CD14-positive monocyte (primary cell): ENCODE data around the gene NMT1. TPM values are rescaled to one million over a fixed set of nuclear protein-coding genes. Genes with fewer than 3 reads are reported as not detected.

Experiments used
- DNase-seq, 3 donors: peaks; one replicate each; pipeline ENCODE4 v3.0.0-alpha.2; 2011 to 2022
- H2AFZ ChIP-seq: 2 replicates; pipeline ENCODE4 v1.6.0; 2012; ENCODE audit warnings: mild to moderate bottlenecking, low read depth, low read length, inconsistent platforms; ENCODE audit not compliant: insufficient read depth, poor library complexity, severe bottlenecking
- H3K27ac ChIP-seq, 2 donors: 1 replicate in 1 of 2; 2 replicates in 1 of 2; pipeline ENCODE4 v1.5.1; 2012 to 2013; ENCODE audit warnings: low read length in 2 of 2, control low read depth in 1 of 2, inconsistent platforms in 1 of 2, low read depth in 1 of 2, mild to moderate bottlenecking in 1 of 2
- H3K27me3 ChIP-seq, 2 donors: one replicate each; pipeline versions ENCODE4 v1.6.0 to v1.6.1; 2011 to 2013; ENCODE audit warnings: low read length in 2 of 2; ENCODE audit not compliant: control insufficient read depth in 2 of 2, insufficient read depth in 2 of 2
- H3K36me3 ChIP-seq, 2 donors: replicated peaks in 1 of 2; 1 replicate in 1 of 2; 2 replicates in 1 of 2; pipeline versions ENCODE4 v1.5.1 to v1.6.1; 2012 to 2013; ENCODE audit warnings: low read length in 2 of 2, control low read depth in 1 of 2, inconsistent platforms in 1 of 2, mild to moderate bottlenecking in 1 of 2; ENCODE audit not compliant: insufficient read depth in 2 of 2, control insufficient read depth in 1 of 2
- H3K4me1 ChIP-seq, 2 donors: 1 replicate in 1 of 2; 2 replicates in 1 of 2; pipeline versions ENCODE4 v1.5.1 to v1.6.1; 2012 to 2013; ENCODE audit warnings: low read length in 2 of 2, control low read depth in 1 of 2, inconsistent platforms in 1 of 2, mild to moderate bottlenecking in 1 of 2, moderate library complexity in 1 of 2; ENCODE audit not compliant: insufficient read depth in 2 of 2, control insufficient read depth in 1 of 2
- H3K4me2 ChIP-seq: replicated peaks from 2 replicates; pipeline ENCODE3; 2012; ENCODE audit warnings: low read length, moderate library complexity, mild to moderate bottlenecking; ENCODE audit not compliant: poor library complexity, severe bottlenecking; ENCODE audit errors: extremely low read depth
- H3K4me3 ChIP-seq, 3 experiments: fragments of 200-600 bp in 1 of 3; sonication (generic) in 1 of 3; replicated peaks in 1 of 3; 1 replicate in 2 of 3; 2 replicates in 1 of 3; pipeline ENCODE4 v1.5.1; 2011 to 2013; ENCODE audit warnings: low read length in 3 of 3, mild to moderate bottlenecking in 3 of 3, control low read depth in 2 of 3, low read depth in 2 of 3, inconsistent platforms in 1 of 3, moderate library complexity in 1 of 3
- H3K79me2 ChIP-seq: 2 replicates; pipeline ENCODE4 v1.6.0; 2012; ENCODE audit warnings: mild to moderate bottlenecking, control low read depth, inconsistent platforms, low read length, moderate library complexity; ENCODE audit not compliant: insufficient read depth
- H3K9ac ChIP-seq: 2 replicates; pipeline ENCODE4 v1.6.0; 2017; ENCODE audit warnings: low read length, mild to moderate bottlenecking; ENCODE audit not compliant: insufficient read depth, poor library complexity, severe bottlenecking
- H3K9me3 ChIP-seq, 2 donors: replicated peaks in 1 of 2; 1 replicate in 1 of 2; 2 replicates in 1 of 2; pipeline versions ENCODE4 v1.5.1 to v1.6.1; 2012 to 2013; ENCODE audit warnings: low read length in 2 of 2, control low read depth in 1 of 2; ENCODE audit not compliant: control insufficient read depth in 1 of 2, insufficient read depth in 1 of 2
- H4K20me1 ChIP-seq: 2 replicates; pipeline ENCODE4 v1.6.0; 2012; ENCODE audit warnings: mild to moderate bottlenecking, low read length, control low read depth, moderate library complexity; ENCODE audit not compliant: insufficient read depth
- H3K27ac Mint-ChIP-seq, 7 donors: one replicate each; pipeline ENCODE4 v1.8.0; 2020; ENCODE audit warnings: mild to moderate bottlenecking in 7 of 7, mixed read lengths in 7 of 7, moderate library complexity in 6 of 7, inconsistent platforms in 2 of 7
- H3K27me3 Mint-ChIP-seq, 3 donors: one replicate each; pipeline ENCODE4 v1.8.0; 2021 to 2022; ENCODE audit warnings: low read depth in 3 of 3, mild to moderate bottlenecking in 3 of 3, mixed read lengths in 3 of 3, moderate library complexity in 3 of 3, inconsistent platforms in 1 of 3
- H3K36me3 Mint-ChIP-seq, 2 donors: one replicate each; pipeline ENCODE4 v1.8.0; 2020; ENCODE audit warnings: mixed read lengths in 2 of 2, inconsistent platforms in 1 of 2, mild to moderate bottlenecking in 1 of 2
- H3K4me1 Mint-ChIP-seq: one replicate; pipeline ENCODE4 v1.8.0; 2020; ENCODE audit warnings: mild to moderate bottlenecking, mixed read lengths
- H3K4me3 Mint-ChIP-seq, 2 donors: one replicate each; pipeline ENCODE4 v1.8.0; 2020; ENCODE audit warnings: mild to moderate bottlenecking in 2 of 2, mixed read lengths in 2 of 2, moderate library complexity in 1 of 2
- H3K9me3 Mint-ChIP-seq, 7 donors: one replicate each; pipeline ENCODE4 v1.8.0; 2020 to 2022; ENCODE audit warnings: mixed read lengths in 7 of 7, mild to moderate bottlenecking in 6 of 7, moderate library complexity in 6 of 7, inconsistent platforms in 2 of 7
- WGBS: methylation state at CpG from one replicate; pipeline ENCODE4 v1.1.5; 2013; ENCODE audit warnings: missing lambda C conversion rate; ENCODE audit not compliant: insufficient coverage; 5-methylcytosine and 5-hydroxymethylcytosine counted together
- intact Hi-C, 2 donors: fragments of 100-400 bp; cut with micrococcal nuclease; formaldehyde crosslinking; loops; one replicate each; pipeline versions ENCODE4 v1.15.0 to v1.15.1; 2023
- polyA plus RNA-seq, 3 donors: library from polyadenylated mRNA; depleted of rRNA in 1 of 3; unstranded in 2 of 3; stranded (reverse) in 1 of 3; fragments of 300-500 nt in 2 of 3; fragments of >200 nt in 1 of 3; fragmentation: Illumina TruSeq in 2 of 3; gene quantifications; 1 replicate in 2 of 3; 2 replicates in 1 of 3; pipeline ENCODE4 v1.2.3, GENCODE V29; 2012 to 2021
- TF ChIP-seq, protein P1 (sequence below): fragments of 200-600 bp; IDR thresholded peaks from one replicate; pipeline ENCODE4 v1.8.0; 2022; ENCODE audit warnings: antibody characterized with exemption, mild to moderate bottlenecking

NMT1 gene
- polyA plus RNA-seq, 3 donors = 27.2 to 50.2 (median 45.1) TPM

DNA sequence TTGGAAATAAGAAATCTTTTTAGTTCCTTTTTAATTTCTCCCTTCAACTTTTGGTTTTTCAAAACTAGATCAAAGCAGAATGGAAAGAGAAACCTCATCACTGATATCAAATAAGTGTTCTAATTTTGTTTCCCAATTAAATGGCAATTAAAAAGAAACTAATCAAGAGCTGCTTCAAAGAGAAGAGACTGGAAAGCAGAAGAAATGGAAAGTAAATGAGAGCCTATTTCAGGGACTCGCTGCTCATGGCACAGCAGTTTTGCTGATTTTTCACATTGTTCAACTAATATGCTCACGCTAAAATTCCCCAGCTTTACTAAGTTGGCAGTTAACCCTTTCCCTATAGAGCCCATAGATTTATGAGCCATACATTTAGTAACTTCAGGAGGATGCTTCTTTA, 6.5 kb downstream of the NMT1 start:
- peaks cover 81% of the 10 kb centered on the region for H4K20me1 ChIP-seq
- peaks cover 40 to 43% of the 10 kb centered on the region in 2 donors for H3K4me1 ChIP-seq
- WGBS = 100% methylated on average over 2 of the region's 2 CpGs
- Mint-ChIP-seq H3K36me3 (peaks cover 28 to 43% of the 10 kb centered on the region in 2 donors), H3K9me3 (peaks cover 0 to 3% (median 0%) of the 10 kb centered on the region in 7 donors), H3K27me3 (no peaks in the 10 kb centered on the region), H3K4me1 (peaks cover 53% of the 10 kb centered on the region), H3K27ac (peak overlapping the region in 2 of 7 donors; percentile 57 to 69), H3K4me3 (no peak overlapping the region)
- H3K4me2 ChIP-seq = no peak overlapping the region
- H3K27ac ChIP-seq = peak overlapping the region in 1 of 2 donors; percentile 28
- no peak overlapping the region for H2AFZ ChIP-seq
- TF ChIP-seq, protein P1, sequence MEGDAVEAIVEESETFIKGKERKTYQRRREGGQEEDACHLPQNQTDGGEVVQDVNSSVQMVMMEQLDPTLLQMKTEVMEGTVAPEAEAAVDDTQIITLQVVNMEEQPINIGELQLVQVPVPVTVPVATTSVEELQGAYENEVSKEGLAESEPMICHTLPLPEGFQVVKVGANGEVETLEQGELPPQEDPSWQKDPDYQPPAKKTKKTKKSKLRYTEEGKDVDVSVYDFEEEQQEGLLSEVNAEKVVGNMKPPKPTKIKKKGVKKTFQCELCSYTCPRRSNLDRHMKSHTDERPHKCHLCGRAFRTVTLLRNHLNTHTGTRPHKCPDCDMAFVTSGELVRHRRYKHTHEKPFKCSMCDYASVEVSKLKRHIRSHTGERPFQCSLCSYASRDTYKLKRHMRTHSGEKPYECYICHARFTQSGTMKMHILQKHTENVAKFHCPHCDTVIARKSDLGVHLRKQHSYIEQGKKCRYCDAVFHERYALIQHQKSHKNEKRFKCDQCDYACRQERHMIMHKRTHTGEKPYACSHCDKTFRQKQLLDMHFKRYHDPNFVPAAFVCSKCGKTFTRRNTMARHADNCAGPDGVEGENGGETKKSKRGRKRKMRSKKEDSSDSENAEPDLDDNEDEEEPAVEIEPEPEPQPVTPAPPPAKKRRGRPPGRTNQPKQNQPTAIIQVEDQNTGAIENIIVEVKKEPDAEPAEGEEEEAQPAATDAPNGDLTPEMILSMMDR = no peak
- no peaks in the 10 kb centered on the region for H3K9me3 ChIP-seq
- peaks cover 96% of the 10 kb centered on the region for H3K79me2 ChIP-seq
- no peak overlapping the region for H3K4me3 ChIP-seq
- H3K36me3 ChIP-seq = peaks cover 12 to 31% of the 10 kb centered on the region in 2 donors
- DNase-seq = no peak
- H3K27me3 ChIP-seq = no peaks in the 10 kb centered on the region
- no peak overlapping the region for H3K9ac ChIP-seq
- intact Hi-C loops = no loop called here

DNA sequence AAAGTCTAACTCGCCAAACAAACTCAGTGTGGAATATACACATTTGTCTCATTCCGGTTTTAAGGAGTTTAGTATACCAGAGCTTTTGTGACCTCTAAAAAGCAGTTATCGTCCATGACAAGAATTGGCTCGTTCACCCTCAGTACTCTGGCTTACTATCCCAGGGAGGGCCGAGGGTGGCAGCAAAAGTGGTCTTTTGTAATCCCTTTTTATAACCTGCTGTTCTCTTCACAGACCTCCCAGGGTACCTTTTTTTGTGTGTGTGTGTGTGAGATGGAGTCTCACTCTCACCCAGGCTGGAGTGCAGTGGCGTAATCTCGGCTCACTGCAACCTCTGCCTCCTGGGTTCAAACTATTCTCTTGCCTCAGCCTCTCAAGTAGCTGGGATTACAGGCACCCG, 8.9 kb downstream of the NMT1 start:
- no peak overlapping the region for H3K9ac ChIP-seq
- H3K4me3 ChIP-seq = no peak overlapping the region
- no peak for DNase-seq
- no peak overlapping the region for H3K4me2 ChIP-seq
- Mint-ChIP-seq H3K4me1 (peaks cover 49% of the 10 kb centered on the region), H3K9me3 (peaks cover 0 to 3% (median 0%) of the 10 kb centered on the region in 7 donors), H3K4me3 (no peak overlapping the region), H3K27me3 (peaks cover 0 to 1% (median 0%) of the 10 kb centered on the region in 3 donors), H3K27ac (peak overlapping the region in 1 of 7 donors; percentile 57), H3K36me3 (peaks cover 37 to 54% of the 10 kb centered on the region in 2 donors)
- 93% methylated on average over 6 of the region's 8 CpGs for WGBS
- no peak overlapping the region for H2AFZ ChIP-seq
- H3K27ac ChIP-seq = no peak overlapping the region
- peaks cover 94% of the 10 kb centered on the region for H4K20me1 ChIP-seq
- H3K4me1 ChIP-seq = peaks cover 28 to 34% of the 10 kb centered on the region in 2 donors
- no peaks in the 10 kb centered on the region for H3K9me3 ChIP-seq
- peaks cover 15 to 46% of the 10 kb centered on the region in 2 donors for H3K36me3 ChIP-seq
- intact Hi-C loops = no loop called here
- no peaks in the 10 kb centered on the region for H3K27me3 ChIP-seq
- H3K79me2 ChIP-seq = peaks cover 98% of the 10 kb centered on the region
- TF ChIP-seq, protein P1 = no peak
